H1 (cell line): ENCODE results near the gene CYB5B. TPM values are rescaled to one million over a fixed set of nuclear protein-coding genes. Genes with fewer than 3 reads are reported as not detected.

Source experiments
- CBX5 ChIP-seq: fragments of 300-800, 300-1000 bp; sonication (generic); IDR thresholded peaks from 2 replicates; pipeline ENCODE4 v1.7.1; 2016; ENCODE audit warnings: antibody characterized with exemption, low read length, low read depth
- CREB1 ChIP-seq: IDR thresholded peaks from 2 replicates; pipeline ENCODE4 v1.6.1; 2012; ENCODE audit warnings: inconsistent platforms
- NANOG ChIP-seq: IDR thresholded peaks from 2 replicates; pipeline ENCODE4 v1.6.1; 2011; ENCODE audit warnings: low read length, low read depth, mild to moderate bottlenecking, inconsistent platforms; ENCODE audit not compliant: insufficient read depth, poor library complexity, severe bottlenecking
- SP4 ChIP-seq: IDR thresholded peaks from 2 replicates; pipeline ENCODE4 v1.6.1; 2012; ENCODE audit warnings: low read length, inconsistent platforms
- ZNF274 ChIP-seq: IDR thresholded peaks from 2 replicates; pipeline ENCODE4 v1.7.0; 2012; ENCODE audit warnings: low read length, borderline replicate concordance; ENCODE audit errors: extremely low read depth
- polyA plus RNA-seq, 7 experiments: library from polyadenylated mRNA; depleted of rRNA in 3 of 7; stranded (reverse) in 5 of 7; unstranded in 2 of 7; fragments of >200 nt in 5 of 7; fragments of 200-250 nt in 2 of 7; gene quantifications; 1 replicate in 5 of 7; 2 replicates in 1 of 7; 4 replicates in 1 of 7; pipeline versions ENCODE4 v1.2.1 to v1.2.3, GENCODE V29; 2011 to 2013; ENCODE audit warnings: missing spikeins in 2 of 7, mixed read lengths in 2 of 7
- total RNA-seq: library from RNA; stranded (reverse); fragmentation: NEBNext Ultra II Directional; extraction: Animal tissue kit (Norgen Biotek cat#: 25700); gene quantifications from 2 replicates; pipeline ENCODE4 v1.2.1, GENCODE V29; 2021

Gene CYB5B
- total and polyA plus RNA-seq, 2 of the 8 experiments (the other 6 are each of a cell fraction or from before 2014, with no cell fraction given), result 108 to 127 TPM

- TF ChIP-seq ZNF274 (no peak), CBX5 (no peak), CREB1 (no peak), SP4 (no peak), NANOG (no peak)
Observed at GRCh38 chr16:69466547-69466946, 42.1 kb downstream of the CYB5B start (continued).
